ENCODE measurements around the gene ERGIC1.
A peak's percentile ranks its signal among the peaks of the same experiment; 100 is the strongest.

Gene ERGIC1

GRCh38 chr5:172799416-172799815 lies 34.6 kb upstream of the ERGIC1 start:
- no peak overlapping the region for H3K4me3 Mint-ChIP-seq
- H3K9me3 Mint-ChIP-seq = no peaks in the 10 kb centered on the region
- H3K36me3 Mint-ChIP-seq (ENCODE audit: low read depth) = no peaks in the 10 kb centered on the region
- peaks cover 27% of the 10 kb centered on the region for H3K4me1 Mint-ChIP-seq
- no peak for TF ChIP-seq CTCF (IDR thresholded peaks at IDR 0.05)
- peaks cover 18% of the 10 kb centered on the region for H3K27me3 Mint-ChIP-seq (ENCODE audit: low read depth, poor library complexity)
- DNase-seq = no peak
- peak overlapping the region; percentile 21 for H3K27ac Mint-ChIP-seq

GRCh38 chr5:172800088-172800551 lies 33.9 kb upstream of the ERGIC1 start:
- no peaks in the 10 kb centered on the region for H3K9me3 Mint-ChIP-seq
- peaks cover 18% of the 10 kb centered on the region for H3K27me3 Mint-ChIP-seq (ENCODE audit: low read depth, poor library complexity)
- H3K4me1 Mint-ChIP-seq = peaks cover 25% of the 10 kb centered on the region
- H3K36me3 Mint-ChIP-seq (ENCODE audit: low read depth) = no peaks in the 10 kb centered on the region
- no peak for TF ChIP-seq CTCF (IDR thresholded peaks at IDR 0.05)
- no peak overlapping the region for H3K27ac Mint-ChIP-seq
- H3K4me3 Mint-ChIP-seq = no peak overlapping the region
- DNase-seq = no peak

- no peak overlapping the region for H3K27ac Mint-ChIP-seq
- TF ChIP-seq CTCF (IDR thresholded peaks at IDR 0.05) = no peak
- no peak for DNase-seq
- no peak overlapping the region for H3K4me3 Mint-ChIP-seq
- H3K9me3 Mint-ChIP-seq = no peaks in the 10 kb centered on the region
- no peaks in the 10 kb centered on the region for H3K36me3 Mint-ChIP-seq (ENCODE audit: low read depth)
- H3K4me1 Mint-ChIP-seq = peaks cover 21% of the 10 kb centered on the region
- peaks cover 18% of the 10 kb centered on the region for H3K27me3 Mint-ChIP-seq (ENCODE audit: low read depth, poor library complexity)
Measured at GRCh38 chr5:172801179-172801671, 32.8 kb upstream of the ERGIC1 start.

GRCh38 chr5:172802112-172802511 lies 31.9 kb upstream of the ERGIC1 start:
- peaks cover 20% of the 10 kb centered on the region for H3K4me1 Mint-ChIP-seq
- H3K4me3 Mint-ChIP-seq = no peak overlapping the region
- no peaks in the 10 kb centered on the region for H3K36me3 Mint-ChIP-seq (ENCODE audit: low read depth)
- no peak overlapping the region for H3K27ac Mint-ChIP-seq
- no peaks in the 10 kb centered on the region for H3K9me3 Mint-ChIP-seq
- peaks cover 18% of the 10 kb centered on the region for H3K27me3 Mint-ChIP-seq (ENCODE audit: low read depth, poor library complexity)
- no peak for DNase-seq
- TF ChIP-seq CTCF (IDR thresholded peaks at IDR 0.05) = no peak

- H3K27ac Mint-ChIP-seq = no peak overlapping the region
- H3K9me3 Mint-ChIP-seq = no peaks in the 10 kb centered on the region
- no peak overlapping the region for H3K4me3 Mint-ChIP-seq
- no peak for TF ChIP-seq CTCF (IDR thresholded peaks at IDR 0.05)
- peaks cover 15% of the 10 kb centered on the region for H3K27me3 Mint-ChIP-seq (ENCODE audit: low read depth, poor library complexity)
- no peaks in the 10 kb centered on the region for H3K36me3 Mint-ChIP-seq (ENCODE audit: low read depth)
- no peak for DNase-seq
- peaks cover 26% of the 10 kb centered on the region for H3K4me1 Mint-ChIP-seq
Measured at GRCh38 chr5:172802567-172803176, 31.4 kb upstream of the ERGIC1 start.

Data from nephron progenitor cell (in vitro differentiated cells).